NCI-H2171 treated with DMSO at 0.1 percent for 48 hours (cell line): ENCODE measurements around the gene MED25.

ENCODE experiments used
- DNase-seq: peaks from one replicate; lab custom pipeline; 2025; lab: John Stamatoyannopoulos, UW

The MED25 gene

DNA sequence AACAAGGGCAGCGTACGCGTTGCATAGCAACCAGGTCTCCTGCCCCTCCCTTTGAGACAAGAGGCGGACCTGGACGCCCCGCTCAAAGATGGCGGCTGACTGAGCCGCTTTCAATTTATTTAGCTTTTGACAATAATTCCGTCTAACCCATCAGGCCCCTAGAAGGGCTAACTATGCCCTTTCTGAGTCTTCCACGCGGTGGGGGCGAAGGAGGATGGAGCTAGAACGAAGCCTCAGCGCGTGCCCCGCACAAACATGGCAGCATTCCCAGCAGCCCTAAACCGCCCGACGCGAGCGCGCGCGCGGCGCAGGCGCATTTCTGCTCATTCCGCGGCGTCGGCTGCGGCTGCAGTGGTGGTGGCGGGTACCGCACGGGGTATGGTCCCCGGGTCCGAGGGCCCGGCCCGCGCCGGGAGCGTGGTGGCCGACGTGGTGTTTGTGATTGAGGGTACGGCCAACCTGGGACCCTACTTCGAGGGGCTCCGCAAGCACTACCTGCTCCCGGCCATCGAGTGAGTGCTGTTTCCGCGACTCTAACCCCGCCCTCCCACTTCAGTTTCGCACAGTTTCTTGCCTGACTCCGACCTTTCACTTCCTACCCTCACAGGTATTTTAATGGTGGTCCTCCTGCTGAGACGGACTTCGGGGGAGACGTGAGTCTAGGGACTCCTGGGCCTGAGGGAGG is at the start of gene MED25:
Gene MED25 (plus strand): TSS at position 326 of the 685 bp plus-strand sequence. CDS start 53 bp downstream, at position 379.
- DNase-seq, result peak; percentile 91

DNA sequence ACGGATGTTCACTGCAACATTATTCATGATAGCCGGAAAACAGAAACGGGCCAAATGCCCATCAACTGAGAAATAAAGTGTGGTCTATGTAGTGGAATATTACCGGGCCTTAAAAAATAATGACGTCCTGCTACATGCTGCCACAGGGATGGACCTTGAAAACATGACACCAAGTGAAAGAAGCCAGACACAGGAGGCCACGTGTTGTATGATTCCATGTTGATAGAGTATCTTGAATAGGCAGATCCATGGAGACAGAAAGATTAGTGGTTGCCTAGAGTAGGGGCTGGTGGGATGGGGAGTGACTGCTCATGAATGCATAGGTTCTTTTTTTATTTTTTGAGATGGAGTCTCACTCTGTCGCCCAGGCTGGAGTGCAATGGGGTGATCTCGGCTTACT is 47.6 kb upstream of the MED25 start:
- no peak for DNase-seq

DNA sequence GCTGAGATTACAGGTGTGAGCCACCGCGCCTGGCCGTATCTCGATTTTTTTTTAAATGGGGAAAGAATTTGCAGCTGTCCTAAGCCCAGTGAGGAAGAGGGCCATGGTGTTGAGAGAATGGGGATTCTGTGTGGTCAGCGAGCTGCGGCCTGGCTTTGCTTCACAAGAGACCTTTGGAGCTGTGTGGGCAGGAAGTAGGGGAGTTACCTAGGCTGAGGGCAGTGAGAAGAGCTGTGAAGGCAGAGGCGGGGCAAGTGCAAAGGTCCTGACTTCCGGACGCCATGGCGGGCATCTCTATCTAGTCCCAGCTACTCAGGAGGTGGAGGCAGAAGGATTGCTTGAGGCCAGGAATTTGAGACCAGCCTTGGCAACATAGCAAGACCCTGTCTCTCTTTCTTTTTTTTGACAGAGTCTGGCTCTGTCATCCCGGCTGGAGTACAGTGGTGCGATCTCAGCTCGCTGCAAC is 46.4 kb upstream of the MED25 start:
- DNase-seq, result no peak

DNA sequence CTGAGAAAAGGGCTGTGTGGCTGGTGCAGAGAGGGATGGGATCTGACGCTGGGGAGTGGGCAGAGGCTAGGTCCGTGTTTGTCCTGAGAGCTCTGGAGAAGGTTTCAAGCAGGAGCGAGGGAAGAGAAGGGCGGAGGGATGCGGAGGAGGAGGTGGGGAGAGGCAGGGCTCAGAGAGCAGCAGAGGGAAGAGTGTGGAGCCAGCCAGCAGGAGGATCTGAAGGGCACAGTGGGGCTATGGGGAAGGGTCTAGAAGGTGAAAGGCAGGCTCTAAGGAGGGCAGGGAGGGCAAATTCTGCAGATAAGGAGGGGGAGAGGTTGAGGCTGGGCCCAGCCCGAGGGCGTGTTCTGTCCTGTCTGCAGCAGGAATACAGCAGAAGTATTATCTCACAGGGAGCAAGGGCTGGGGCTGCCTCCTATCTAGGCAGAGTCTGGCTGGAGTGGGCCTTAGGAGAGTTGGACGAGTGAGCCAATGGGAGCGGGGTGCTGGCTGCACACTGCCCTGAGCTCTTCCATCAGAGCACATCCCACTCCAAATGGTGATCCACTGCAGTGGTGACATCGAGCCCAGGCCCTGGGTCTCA is 45.1 kb upstream of the MED25 start:
- DNase-seq, result no peak

DNA sequence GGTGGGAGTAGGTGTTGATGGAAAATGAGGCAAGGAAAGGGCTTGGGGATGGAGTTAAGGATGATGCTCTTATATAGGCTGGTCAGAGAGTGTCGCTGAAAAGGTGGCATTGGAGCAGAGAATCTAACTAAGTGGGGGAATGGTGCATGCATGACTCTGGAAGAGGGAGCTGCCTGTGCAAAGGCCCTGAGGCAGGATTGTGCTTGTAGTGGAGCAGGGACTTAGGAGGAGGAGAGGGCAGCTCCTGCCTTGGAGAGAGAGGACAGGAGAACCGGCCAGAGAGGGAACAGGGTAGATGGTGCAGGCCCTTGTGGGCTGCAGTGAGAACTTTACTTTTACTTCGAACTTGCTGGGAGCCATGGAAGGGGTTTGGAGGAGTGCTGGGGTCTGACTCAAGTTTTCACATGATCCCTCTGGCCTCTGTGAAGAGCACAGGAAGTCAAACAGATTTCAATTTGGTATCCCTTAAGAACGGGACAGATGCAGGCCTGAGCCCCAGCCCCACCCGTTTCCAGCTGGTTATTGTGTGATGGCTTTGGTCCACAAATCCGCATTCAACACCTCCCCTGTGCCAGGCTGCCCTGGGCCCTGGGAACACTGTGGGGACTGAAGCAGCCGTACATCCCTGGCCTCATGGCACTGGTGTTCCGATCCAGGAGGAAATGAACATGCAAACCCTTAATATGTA is 44.3 kb upstream of the MED25 start:
- DNase-seq, result no peak

DNA sequence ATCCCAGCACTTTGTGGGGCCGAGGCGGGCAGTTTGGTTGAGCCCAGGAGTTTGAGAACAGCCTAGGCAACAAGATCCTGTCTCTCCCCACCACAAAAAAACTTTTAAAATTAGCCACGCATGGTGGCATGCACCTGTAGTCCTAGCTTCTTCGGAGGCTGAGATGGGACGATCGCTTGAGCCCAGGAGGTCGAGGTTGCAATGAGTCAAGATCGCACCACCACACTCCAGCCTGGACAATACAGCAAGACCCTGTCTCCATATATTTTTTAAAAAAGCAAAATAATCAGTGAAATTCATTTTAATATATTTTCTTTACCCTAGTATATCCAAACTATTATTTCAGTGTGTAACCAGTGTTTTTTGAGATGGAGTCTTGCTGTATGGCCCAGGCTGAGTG is 43.1 kb upstream of the MED25 start:
- no peak for DNase-seq

DNA sequence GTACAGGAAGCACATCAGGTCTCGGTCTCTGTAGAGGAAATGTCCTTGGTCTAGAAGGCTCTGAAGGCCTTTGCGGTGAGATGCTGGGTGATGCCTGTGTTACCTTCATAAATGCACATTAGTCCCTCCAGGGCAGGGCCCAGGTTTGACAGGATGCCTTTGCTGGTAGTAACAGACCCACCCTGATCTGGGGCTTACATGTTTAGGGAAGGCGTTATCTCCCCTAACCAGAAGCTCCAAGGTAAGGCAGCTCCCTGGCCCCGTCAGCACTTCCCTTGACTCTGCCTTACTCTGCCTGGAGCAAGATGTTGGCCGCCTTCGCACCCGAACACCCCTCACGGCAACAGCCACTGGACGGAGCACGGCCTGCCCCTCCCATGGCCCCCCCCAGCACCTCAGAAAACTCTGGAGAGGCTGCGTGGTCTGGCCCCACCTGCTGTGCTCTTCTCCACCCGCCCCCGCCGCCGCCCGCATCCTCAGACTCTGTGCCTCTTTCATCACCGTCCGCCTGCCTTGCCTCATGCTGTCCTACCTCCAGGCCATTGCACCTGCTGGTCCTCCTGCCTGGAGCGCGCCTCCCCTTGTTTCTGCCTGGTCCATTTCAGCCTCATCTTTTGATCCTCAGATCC is 42.2 kb upstream of the MED25 start:
- DNase-seq, result no peak

DNA sequence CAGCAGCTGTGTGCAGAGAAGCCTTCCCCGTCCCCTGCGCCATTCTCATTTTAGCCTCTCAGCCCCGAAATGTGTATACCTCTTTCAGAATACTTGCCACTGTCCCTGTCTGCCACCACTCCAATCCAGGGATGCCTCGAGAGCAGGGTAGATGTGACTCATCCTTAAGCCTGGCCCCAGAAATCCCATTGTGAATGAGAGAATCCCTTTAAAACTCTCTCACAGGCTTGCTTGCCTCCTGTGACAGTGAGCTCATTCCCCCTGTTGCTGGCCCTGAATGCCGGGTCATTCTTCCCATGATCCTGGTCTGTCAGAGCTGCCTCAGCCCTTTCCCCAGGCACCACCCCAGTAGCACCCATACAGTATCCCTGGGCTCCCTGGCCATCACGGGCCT is 41.7 kb upstream of the MED25 start:
- no peak for DNase-seq

DNA sequence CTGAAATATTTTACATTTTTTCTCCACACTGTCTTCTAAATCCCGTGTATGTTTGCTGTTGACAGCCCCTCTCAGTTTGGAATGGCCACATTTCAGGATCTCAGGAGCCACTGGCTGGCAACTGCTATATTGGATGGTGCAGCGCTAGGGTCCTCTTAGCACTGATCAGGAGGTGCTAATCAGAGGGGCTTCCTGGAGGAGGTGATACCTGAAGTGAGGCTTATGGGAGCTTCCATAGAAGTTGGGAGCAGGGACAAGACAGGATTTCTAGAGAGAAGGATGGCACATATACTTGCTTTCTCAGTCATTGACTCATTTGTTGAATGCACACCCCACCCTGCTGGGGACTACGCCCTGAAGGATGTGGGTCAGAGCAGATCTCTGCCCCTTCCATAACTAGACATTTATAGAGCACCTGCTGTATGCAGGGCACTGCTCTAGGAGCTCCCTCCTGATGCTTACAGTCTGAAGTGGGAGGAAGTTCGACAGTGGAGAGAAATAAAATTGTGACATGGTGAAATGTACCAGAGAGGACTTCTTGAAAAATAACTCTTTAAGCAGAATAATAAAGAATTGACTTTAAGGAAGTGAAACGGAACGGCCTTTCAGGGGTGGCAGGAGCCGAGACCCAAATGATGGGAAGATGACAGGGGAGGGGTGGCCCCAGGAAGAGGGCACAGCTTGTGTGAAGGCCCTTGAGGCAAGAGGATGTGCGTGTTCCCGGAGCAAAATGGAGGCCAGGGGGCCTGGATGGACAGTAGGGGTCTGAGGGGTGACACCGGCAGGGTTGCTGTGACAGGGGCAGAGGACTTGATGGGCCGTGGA is 38.1 kb upstream of the MED25 start:
- DNase-seq, result no peak

DNA sequence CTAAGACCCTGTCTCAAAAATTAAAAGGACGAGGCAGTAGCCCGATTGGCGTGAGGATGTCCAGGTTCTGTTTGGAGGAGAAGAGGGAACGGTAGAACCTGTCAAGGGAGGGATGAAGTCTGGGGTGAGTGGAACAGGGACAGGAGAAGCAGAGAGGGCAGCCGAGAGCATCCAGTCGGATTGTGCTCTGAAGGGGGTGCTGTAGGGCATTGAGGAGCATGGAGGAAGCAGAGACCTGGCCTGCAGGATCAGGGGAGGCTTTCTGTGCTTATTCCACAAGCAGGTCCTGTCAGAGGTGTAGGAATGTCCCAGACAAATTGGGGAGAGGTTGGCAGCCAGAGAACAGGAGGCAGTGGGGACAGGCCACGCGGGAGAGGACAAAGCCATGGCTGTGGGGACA is 37.2 kb upstream of the MED25 start:
- DNase-seq, result no peak

DNA sequence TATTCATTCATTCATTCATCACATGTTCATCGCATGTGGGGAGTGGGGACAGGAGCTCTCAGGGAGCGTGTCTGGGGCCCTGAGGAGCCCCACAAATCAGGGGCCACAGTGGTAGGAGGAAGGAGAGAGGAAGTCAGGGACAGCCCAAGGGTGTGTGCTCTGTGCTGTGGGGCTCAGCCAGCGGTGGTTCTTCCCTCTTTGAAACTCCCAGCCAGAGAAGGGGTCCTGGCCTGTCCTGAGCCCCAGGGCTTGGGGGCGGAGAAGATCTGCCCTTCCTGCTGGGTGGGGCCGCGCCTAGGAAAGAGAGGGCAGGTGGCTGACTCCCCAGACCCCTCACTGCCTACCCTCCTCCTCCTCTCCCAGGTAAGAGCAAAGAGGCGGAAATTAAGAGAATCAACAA is 36.7 kb upstream of the MED25 start:
- DNase-seq, result no peak

DNA sequence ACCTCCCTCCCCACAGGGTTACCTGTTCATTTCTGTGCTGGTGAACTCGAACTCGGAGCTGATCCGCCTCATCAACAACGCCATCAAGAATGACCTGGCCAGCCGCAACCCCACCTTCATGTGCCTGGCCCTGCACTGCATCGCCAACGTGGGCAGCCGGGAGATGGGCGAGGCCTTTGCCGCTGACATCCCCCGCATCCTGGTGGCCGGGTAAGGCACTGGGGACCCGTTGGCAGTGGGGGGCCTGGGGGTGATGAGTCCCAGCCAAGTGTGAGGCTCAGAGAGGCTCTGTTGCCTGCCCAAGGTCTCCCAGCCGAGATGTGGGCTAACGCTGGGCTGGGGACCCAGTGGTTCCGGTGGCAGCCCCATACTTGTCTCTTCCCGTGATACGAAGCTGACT is 35.6 kb upstream of the MED25 start:
- DNase-seq, result no peak

DNA sequence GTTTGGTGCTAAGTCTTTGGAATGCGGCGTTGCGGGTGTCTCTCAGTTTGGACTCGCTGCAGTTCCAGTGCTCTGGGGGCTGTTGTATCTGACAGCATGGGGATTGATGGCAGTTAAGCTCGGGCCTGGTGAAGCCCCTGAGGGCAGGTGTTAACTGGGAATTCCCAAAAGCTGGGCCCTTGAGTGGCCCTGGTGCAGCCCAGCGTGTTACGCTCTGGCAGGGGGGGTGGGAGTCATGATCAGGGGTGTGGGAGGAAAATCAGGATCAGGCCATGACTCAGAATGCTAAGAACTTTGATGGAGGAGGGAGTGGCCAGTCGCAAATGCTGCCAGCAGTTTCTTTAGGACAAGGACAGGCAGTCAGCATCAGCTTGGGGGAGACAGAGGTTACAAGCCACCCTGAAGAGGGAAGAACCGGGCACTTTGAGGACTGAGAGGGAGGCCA is 31.7 kb upstream of the MED25 start:
- DNase-seq, result no peak

DNA sequence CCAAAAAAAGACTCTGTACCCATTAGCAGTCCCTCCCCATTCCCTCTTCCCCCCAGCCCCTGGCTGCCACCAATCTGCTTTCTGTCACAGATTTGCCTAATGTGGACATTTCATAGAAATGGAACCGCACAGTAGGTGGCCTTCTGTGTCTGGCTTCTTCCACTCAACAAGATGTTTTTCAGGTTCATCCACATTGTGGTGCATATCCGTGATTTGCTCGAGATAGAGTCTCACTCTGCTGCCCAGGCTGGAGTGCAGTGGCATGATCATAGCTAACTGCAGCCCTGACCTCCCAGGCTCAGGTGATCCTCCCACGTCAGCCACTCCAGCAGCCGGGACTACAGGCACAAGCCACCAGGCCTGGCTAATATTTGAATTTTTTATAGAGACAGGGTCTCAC is 30.3 kb upstream of the MED25 start:
- no peak for DNase-seq

DNA sequence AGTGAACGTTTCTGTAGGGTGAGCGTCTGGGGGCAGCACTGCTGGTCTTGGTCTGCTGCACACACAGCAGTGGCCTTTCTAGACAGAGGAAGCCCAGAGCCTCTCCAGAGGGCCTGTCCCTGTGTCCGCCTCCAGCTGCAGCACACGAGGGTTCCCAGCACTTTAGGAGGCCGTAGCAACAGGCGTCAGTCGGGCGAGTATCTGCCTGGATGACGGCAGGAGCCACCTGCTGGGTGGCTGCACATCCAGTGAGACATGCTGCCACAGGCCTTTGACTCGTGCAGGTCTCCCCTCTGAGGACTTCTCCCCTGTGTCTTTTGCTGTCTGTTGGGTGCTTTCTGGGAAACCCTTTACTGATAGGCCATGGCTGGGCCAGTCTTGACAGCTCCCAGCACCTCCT is 29.2 kb upstream of the MED25 start:
- no peak for DNase-seq

DNA sequence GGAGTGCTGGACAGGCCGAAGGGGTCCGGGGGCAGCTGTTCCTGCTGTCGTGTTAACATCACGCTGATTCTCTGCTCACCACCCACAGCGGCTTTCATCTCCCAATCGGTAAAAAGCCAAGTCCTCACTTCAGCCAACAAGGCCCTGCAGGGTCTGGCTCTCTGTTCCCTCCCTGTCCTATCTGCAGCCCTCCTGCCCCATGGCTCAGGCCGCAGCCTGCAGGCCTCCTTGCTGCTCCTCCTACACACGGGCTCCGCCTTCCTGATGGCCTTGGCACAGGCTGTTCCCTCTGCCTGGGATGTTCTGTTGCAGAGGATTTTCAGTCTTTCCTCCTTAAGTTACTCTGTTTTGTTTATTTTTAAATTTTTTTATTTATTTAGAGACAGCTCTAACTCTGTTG is 27.2 kb upstream of the MED25 start:
- no peak for DNase-seq

DNA sequence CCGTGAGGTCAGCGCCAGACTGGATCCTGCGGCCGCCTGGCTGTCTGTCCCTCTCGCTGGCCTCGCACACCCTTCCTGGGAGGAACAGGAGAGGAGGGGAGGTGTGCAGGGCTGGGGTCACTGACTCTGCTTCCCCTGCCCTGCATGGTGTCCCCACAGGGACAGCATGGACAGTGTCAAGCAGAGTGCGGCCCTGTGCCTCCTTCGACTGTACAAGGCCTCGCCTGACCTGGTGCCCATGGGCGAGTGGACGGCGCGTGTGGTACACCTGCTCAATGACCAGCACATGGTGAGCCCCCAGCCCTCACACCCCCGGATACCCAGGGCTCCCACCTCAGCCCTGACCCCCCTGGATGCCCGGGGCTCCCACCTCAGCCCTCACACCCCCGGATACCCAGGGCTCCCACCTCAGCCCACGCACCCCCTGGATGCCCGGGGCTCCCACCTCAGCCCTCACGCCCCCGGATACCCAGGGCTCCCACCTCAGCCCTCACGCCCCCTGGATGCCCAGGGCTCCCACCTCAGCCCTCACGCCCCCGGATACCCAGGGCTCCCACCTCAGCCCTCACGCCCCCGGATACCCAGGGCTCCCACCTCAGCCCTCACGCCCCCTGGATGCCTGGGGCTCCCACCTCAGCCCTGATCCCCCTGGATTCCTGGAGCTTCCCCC is 26.2 kb upstream of the MED25 start:
- no peak for DNase-seq

DNA sequence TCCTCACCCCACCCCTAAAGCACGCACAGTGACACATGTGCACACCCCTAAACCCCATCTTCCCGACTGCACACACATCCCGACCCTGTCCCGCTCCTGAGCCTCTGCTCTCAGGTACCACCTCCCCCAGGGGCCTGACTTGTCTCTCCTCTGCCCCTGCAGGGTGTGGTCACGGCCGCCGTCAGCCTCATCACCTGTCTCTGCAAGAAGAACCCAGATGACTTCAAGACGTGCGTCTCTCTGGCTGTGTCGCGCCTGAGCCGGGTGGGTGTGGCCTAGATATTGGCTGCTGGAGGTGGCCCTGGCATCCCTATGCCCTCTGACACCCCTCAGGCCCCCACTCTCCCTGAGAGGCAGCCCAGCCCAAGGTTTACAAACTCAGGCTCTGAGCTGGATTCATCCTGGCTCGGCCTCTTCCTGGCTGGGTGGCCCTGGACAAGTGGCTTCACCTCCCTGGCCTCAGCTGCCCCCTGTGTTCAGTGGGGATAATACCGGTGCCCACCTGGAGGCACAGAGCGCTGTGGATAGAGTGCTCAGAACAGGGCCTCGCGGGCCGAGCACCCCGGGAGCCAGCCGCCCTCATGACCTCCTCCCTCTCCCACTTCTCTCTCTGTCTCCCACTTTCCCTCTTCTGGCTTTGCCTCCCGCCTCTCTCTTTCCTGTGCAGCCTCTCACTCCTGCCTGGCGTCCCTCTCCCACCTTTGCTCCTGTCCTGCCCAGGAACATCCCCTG is 25.1 kb upstream of the MED25 start:
- no peak for DNase-seq

DNA sequence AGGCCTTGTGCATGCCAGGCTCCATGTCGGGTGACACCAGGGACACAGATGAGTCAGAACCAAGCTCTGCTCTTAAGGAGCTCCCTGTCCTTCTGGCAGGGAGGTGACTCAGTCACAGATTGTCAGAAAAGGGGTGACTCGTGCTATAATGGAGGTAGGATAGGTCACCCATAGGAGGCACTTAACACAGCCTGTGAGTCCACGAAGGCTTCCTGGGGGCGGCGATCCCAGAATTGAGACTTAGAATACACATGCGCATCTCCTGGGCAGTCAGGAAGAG is 24.6 kb upstream of the MED25 start:
- no peak for DNase-seq

DNA sequence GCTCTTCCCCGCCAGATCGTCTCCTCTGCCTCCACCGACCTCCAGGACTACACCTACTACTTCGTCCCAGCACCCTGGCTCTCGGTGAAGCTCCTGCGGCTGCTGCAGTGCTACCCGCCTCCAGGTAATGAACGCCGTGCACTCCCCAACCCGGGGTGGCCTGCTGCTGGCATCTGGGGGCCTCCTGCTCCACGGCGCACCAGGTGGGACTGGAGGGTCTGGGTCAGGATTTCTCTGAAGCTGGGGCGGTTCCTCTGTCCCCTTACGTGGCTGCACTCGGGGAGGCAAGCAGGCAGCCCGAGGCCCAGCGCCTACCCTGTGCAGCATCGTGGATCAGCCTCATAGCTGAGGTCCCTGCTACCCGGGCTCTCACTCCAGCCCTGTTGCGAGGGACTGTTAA is 22.5 kb upstream of the MED25 start:
- DNase-seq, result no peak

DNA sequence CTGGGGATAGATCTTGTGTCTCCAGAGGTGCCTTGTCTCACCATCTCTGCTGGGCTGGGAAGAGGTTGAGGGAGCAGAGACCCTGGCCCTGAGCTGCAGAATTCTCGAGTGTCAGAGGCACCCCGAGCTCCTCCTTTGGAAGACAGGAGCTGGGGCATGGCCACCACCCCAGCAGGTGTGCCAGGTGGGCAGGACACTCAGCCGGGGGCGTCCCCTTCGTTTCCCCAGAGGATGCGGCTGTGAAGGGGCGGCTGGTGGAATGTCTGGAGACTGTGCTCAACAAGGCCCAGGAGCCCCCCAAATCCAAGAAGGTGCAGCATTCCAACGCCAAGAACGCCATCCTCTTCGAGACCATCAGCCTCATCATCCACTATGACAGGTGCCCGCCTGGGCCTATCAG is 19.5 kb upstream of the MED25 start:
- no peak for DNase-seq
